Activated CD4-positive, alpha-beta T cell treated with anti-CD3 and anti-CD28 coated beads for 36 hours (primary cell): ENCODE results near the gene INO80E. TPM values are rescaled to one million over a fixed set of nuclear protein-coding genes. Genes with fewer than 3 reads are reported as not detected.
"Not testable (repeated sequence)": the region's sequence is repeated elsewhere in the genome, so short reads cannot be mapped to it uniquely, and the experiment has no call there.

Experiments
- ATAC-seq: fragments of 200-7000 bp; cut with Tn5 transposase; one replicate; pipeline ENCODE4 v1.10.0; 2021; ENCODE audit warnings: mild to moderate bottlenecking, moderate library complexity
- CTCF ChIA-PET: fragments of 350-600 bp; sonication (Branson Sonifier 250); formaldehyde crosslinking; loops from one replicate; lab custom pipeline; 2021; ENCODE audit warnings: antibody characterized with exemption; lab: Charles Lee
- POLR2A ChIA-PET: fragments of 350-600 bp; sonication (Branson Sonifier 250); formaldehyde crosslinking; loops from one replicate; lab custom pipeline; 2021; ENCODE audit warnings: antibody characterized with exemption, inconsistent platforms; lab: Charles Lee
- DNase-seq: peaks from one replicate; pipeline ENCODE4 v3.0.0-alpha.2; 2020
- H3K27ac Mint-ChIP-seq: one replicate; pipeline ENCODE4 v1.8.0; 2021; ENCODE audit warnings: mixed read lengths
- H3K27me3 Mint-ChIP-seq: one replicate; pipeline ENCODE4 v1.8.0; 2021; ENCODE audit warnings: mixed read lengths
- H3K36me3 Mint-ChIP-seq: one replicate; pipeline ENCODE4 v1.8.0; 2021; ENCODE audit warnings: low read depth, mixed read lengths
- H3K4me1 Mint-ChIP-seq: one replicate; pipeline ENCODE4 v1.8.0; 2021; ENCODE audit warnings: mixed read lengths
- H3K4me3 Mint-ChIP-seq: one replicate; pipeline ENCODE4 v1.8.0; 2021; ENCODE audit warnings: mild to moderate bottlenecking, moderate library complexity, mixed read lengths
- H3K9me3 Mint-ChIP-seq: one replicate; pipeline ENCODE4 v1.8.0; 2021; ENCODE audit warnings: low read depth, mixed read lengths
- intact Hi-C, 2 experiments: fragments of 100-400 bp; cut with DNase I in 1 of 2; cut with micrococcal nuclease in 1 of 2; formaldehyde crosslinking; loops; one replicate each; pipeline versions ENCODE4 v1.14.2 to v1.15.1; 2022 to 2024; cut with DNase I, micrococcal nuclease
- total RNA-seq, 2 experiments: library from RNA; stranded (reverse); gene quantifications; one replicate each; pipeline ENCODE4 v1.2.3, GENCODE V29; 2021

The INO80E gene
- total RNA-seq, 2 experiments from 2014 or later, result 80.1 to 106 TPM

DNA sequence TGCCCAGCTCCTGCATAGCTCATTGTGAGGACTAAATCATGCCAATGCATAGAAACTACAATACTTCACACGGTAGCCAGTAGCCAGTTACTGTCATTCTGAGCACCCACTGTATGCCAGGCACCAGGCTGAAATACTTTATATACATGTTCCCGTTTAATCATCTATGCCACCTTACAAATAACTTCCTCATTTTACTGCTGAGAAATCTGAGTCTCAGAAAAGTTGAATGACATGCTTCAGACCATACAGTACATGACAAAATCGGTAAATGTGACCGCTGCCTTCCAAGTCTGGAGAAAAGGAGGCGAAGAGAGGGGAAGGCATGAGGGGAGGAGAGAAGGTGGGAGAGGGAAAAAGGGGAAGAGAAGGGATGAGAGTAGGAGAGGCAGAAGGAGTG, 44.2 kb downstream of the INO80E start:
- intact Hi-C loops, result no loop called here
- ChIA-PET CTCF (interaction anchor here (1.1 to 1.6 kb wide), 3 partner anchors 9 to 340 kb away, joined by 4 to 5 read pairs (median 4); partner anchors contain the start of gene TLCD3B), POLR2A (no interaction called here)
- no peaks in the 10 kb centered on the region for H3K36me3 Mint-ChIP-seq
- H3K27me3 Mint-ChIP-seq, result peaks cover 2% of the 10 kb centered on the region
- H3K9me3 Mint-ChIP-seq, result no peaks in the 10 kb centered on the region
- DNase-seq (no peak), ATAC-seq (no peak)
- H3K27ac Mint-ChIP-seq, result no peak overlapping the region
- no peaks in the 10 kb centered on the region for H3K4me1 Mint-ChIP-seq
- H3K4me3 Mint-ChIP-seq, result no peak overlapping the region

DNA sequence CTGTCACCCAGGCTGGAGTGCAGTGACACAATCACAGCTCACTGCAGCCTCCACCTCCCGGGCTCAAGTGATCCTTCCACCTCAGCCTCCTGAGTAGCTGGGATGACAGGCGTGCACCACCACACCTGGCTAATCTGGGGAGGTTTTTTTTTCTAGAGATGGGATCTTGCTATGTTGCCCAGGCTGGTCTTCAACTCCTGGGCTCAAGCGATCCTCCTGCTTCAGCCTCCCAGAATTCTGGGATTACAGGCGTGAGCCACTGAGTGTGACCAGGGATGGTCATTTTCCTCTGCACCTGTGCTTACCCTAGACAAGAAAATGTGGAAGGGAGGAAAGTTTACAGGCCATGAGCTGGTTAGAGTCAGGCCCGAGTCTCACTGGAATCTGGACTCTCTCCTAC, 44.6 kb downstream of the INO80E start:
- H3K27ac Mint-ChIP-seq, POLR2A ChIA-PET, H3K4me1 Mint-ChIP-seq, H3K27me3 Mint-ChIP-seq, DNase-seq, ATAC-seq, H3K36me3 Mint-ChIP-seq, H3K4me3 Mint-ChIP-seq, intact Hi-C loops, H3K9me3 Mint-ChIP-seq: not testable (repeated sequence)
- CTCF ChIA-PET, result interaction anchor here (1.0 kb wide), 1 partner anchor 15 kb away, joined by 5 read pairs; no protein-coding TSS in a partner anchor

DNA sequence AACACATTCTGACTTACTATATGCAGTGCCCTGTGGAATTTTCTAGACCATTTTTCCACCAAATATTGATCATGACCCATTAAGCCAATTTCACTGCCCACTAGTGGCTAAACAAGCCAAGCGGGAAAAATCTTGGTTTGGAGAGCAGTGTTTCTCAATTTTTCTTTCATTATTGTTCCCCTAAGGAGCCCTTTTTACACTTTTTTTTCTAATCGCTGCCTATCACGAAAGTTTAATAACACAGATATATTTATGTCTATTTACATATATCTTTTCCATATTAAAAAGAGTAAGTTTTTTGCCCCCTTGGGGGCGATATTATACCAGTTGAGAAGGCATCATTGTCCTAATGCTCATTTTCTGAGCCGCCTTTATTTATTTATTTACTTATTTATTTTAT, 45.8 kb downstream of the INO80E start:
- Mint-ChIP-seq H3K9me3 (no peaks in the 10 kb centered on the region), H3K4me1 (no peaks in the 10 kb centered on the region), H3K4me3 (no peak overlapping the region), H3K36me3 (no peaks in the 10 kb centered on the region), H3K27ac (no peak overlapping the region), H3K27me3 (peaks cover 2% of the 10 kb centered on the region)
- no peak for ATAC-seq
- ChIA-PET POLR2A (no interaction called here), CTCF (interaction anchor here (1.0 kb wide), 1 partner anchor 13 kb away, joined by 5 read pairs; no protein-coding TSS in a partner anchor)
- intact Hi-C loops, result no loop called here
- no peak for DNase-seq

DNA sequence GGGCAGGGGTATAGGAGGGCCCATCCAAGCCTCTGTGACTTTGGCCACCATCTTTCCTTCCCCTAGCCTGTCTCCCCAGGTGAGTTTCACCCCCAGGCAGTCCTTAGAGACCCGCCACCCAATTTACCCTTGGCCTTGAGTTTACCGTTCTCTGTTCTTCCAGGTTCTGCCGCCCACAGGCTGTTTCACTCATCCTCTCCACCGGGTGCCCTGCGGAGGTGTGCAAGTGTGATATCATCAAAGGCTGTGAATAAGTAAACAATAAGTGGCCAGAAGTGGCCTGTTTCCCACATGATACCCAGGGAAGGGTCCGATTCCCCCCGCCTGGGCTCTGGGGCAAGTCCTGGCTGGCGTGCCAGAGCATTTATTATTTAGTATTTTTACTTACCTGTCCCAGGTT, 50.1 kb downstream of the INO80E start:
- Mint-ChIP-seq H3K27ac (no peak overlapping the region), H3K4me1 (peaks cover 3% of the 10 kb centered on the region), H3K9me3 (no peaks in the 10 kb centered on the region), H3K27me3 (no peaks in the 10 kb centered on the region), H3K36me3 (no peaks in the 10 kb centered on the region), H3K4me3 (no peak overlapping the region)
- POLR2A ChIA-PET, result no interaction called here
- DNase-seq (no peak), ATAC-seq (peak; percentile 30)
- intact Hi-C loops, result no loop called here
- CTCF ChIA-PET, result no interaction called here

DNA sequence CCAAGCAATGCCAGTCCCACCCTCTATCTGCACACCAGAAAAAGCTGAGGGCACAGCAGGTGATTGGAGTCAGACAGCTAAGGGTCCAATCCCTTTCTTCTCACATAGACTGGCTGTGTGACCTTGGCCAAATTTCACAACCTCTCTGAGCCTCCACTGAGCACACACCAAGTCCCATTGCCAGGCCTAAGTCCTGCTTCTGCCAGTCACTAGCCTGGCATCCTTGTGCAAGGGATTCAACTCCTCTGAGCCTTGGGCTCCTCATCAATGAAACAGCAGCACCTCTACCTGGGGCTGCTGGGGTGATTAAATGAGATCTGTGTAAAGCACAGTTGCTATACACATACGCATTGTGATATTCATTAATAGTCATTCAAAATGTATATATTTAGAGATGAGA, 50.5 kb downstream of the INO80E start:
- DNase-seq (no peak), ATAC-seq (no peak)
- Mint-ChIP-seq H3K9me3 (no peaks in the 10 kb centered on the region), H3K27ac (no peak overlapping the region), H3K4me3 (no peak overlapping the region), H3K36me3 (no peaks in the 10 kb centered on the region), H3K27me3 (no peaks in the 10 kb centered on the region), H3K4me1 (peaks cover 5% of the 10 kb centered on the region)
- CTCF ChIA-PET, result interaction anchor here (4.3 kb wide), 1 partner anchor 14 kb away, joined by 22 read pairs; the partner anchor contains the start of gene TLCD3B
- intact Hi-C loops, result no loop called here
- POLR2A ChIA-PET, result no interaction called here

DNA sequence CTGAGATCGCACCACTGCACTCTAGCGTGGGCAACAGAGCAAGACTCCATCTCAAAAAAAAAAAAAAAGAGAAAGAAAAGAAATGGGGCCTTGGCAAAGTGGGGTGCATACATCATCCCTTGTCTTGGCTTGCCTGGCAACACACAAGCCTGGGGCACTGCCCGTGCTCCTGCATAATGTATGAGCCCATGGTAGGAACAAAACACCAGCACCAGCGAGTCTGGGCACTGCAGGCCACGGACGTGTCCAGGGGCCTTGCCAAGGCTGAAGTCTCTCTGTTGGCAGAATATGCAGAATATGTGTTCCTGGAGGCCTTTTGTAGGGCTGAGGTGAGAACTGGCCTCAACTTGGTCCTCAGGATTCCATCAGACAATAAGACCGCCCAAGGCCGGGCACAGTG, 53.8 kb downstream of the INO80E start:
- ATAC-seq (no peak), DNase-seq (no peak)
- intact Hi-C loops, result no loop called here
- Mint-ChIP-seq H3K36me3 (no peaks in the 10 kb centered on the region), H3K27me3 (peaks cover 2% of the 10 kb centered on the region), H3K27ac (no peak overlapping the region), H3K9me3 (no peaks in the 10 kb centered on the region), H3K4me1 (peaks cover 18% of the 10 kb centered on the region), H3K4me3 (no peak overlapping the region)
- CTCF ChIA-PET, result interaction anchor here (4.3 kb wide), 1 partner anchor 17 kb away, joined by 22 read pairs; the partner anchor contains the start of gene TLCD3B
- POLR2A ChIA-PET, result interaction anchor here (0.6 kb wide), 1 partner anchor 13 kb away, joined by 4 read pairs; no protein-coding TSS in a partner anchor

DNA sequence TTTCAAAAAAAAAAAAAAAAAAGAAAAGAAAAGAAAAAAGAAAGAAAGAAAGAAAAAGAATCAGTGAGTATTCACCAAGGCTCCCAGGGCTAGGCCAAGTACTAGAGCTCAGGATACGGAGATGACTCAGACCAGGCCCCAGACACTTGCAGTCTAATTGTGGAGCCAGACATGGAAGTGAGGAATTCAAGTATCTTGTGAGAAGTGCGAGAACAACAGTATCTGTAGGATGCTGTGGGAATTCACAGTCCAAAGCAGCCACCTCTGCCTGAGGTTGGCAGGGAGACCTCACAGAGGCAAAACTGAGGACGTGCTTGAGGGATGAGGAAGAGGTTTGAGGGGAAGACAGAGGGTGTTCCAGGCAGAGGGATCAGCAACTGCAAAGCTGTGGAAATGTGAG, 55.5 kb downstream of the INO80E start:
- H3K27ac Mint-ChIP-seq, result peak overlapping the region; percentile 67
- ATAC-seq (no peak), DNase-seq (no peak)
- peaks cover 2% of the 10 kb centered on the region for H3K27me3 Mint-ChIP-seq
- no peaks in the 10 kb centered on the region for H3K36me3 Mint-ChIP-seq
- no peaks in the 10 kb centered on the region for H3K9me3 Mint-ChIP-seq
- CTCF ChIA-PET, result interaction anchor here (0.7 to 1.3 kb wide), 2 partner anchors 19 to 52 kb away, joined by 3 to 4 read pairs; no protein-coding TSS in a partner anchor
- H3K4me3 Mint-ChIP-seq, result peak overlapping the region; percentile 78
- intact Hi-C loops, result no loop called here
- H3K4me1 Mint-ChIP-seq, result peaks cover 25% of the 10 kb centered on the region
- POLR2A ChIA-PET, result no interaction called here

DNA sequence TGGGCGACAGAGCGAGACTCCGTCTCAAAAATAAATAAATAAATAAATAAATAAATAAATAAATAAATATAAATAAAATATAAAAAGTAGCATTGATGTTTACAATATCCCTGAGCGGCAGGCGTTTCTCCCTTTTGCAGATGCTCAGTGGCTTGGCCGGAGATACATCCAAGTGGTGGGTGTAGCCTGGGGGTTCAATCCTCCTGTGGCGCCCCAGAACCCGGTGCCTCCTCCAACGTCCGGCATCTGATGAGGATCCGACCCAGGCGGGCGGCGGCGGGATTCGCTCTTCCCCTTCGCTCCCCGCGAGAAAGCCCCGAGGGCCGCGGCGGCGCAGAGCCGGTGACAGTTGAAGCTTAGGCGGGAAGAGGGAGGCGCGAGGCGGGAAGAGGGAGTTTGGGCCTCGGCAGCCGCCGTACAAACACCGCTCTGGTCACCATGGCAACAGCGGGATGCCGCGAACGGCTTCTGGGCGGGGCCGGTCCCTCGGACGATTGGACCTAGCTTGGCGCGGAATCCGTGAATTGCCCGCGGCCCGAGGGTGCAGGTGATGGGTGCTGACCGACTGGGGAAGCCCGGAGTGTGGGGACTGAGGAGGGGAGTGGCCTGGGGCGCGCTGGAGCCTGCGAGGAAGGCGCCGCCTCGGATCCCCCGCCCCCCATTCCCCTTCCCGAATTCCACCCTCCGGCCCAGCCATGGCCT, 56.8 kb downstream of the INO80E start:
- CTCF ChIA-PET, result interaction anchor here (0.7 to 1.3 kb wide), 5 partner anchors 20 to 352 kb away, joined by 3 to 4 read pairs (median 3); no protein-coding TSS in a partner anchor
- peak; percentile 69 for ATAC-seq
- Mint-ChIP-seq H3K27ac (peak overlapping the region; percentile 72), H3K36me3 (no peaks in the 10 kb centered on the region), H3K9me3 (no peaks in the 10 kb centered on the region), H3K27me3 (peaks cover 2% of the 10 kb centered on the region), H3K4me1 (peaks cover 25% of the 10 kb centered on the region), H3K4me3 (peak overlapping the region; percentile 78)
- intact Hi-C loops, result loop anchor here (1.0 kb wide), 5 partner anchors 12 to 263 kb away; partner anchors contain the start of genes ALDOA (in 2 of the 2), HIRIP3 (in 1 of the 2), KIF22 (in 1 of the 2) and MAPK3 (in 1 of the 2)
- POLR2A ChIA-PET, result interaction anchor here (1.0 to 1.1 kb wide), 3 partner anchors 12 to 80 kb away, joined by 4 to 5 read pairs (median 5); partner anchors contain the start of gene TBX6
- DNase-seq, result peak; percentile 95

DNA sequence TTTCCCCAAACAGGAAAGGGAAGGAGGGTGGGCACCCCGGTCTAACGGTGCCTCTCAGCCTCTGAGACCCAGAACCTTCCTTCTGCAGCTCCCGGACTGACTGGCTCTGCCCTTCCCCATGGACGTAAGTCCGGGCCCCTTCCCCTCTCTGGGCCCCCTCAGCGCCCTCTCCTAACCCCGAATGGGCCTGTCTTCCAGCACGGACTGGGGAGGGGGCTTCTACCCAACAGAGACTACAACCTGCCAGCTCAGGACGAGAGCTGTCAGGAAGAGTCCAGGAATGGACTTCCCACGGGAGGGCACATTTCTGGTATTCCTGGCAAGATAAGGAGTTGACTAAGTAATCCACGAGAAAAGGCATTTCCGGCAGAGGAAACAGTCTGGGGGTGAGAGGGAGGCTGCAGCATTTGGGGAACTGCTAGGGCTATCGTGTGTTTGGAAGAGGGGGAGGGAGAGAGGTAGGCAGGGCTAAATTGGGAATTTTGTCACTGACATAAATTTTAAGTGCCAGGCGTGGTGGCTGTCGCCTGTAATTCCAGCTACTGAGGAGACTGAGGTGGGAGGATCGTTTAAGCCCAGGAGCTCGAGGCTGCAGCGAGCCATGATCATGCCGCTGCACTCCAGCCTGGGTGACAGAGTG, 57.5 kb downstream of the INO80E start:
- ChIA-PET CTCF (interaction anchor here (0.7 to 1.2 kb wide), 5 partner anchors 12 to 353 kb away, joined by 3 to 4 read pairs (median 3); partner anchors contain the start of gene ALDOA), POLR2A (interaction anchor here (1.0 to 1.1 kb wide), 3 partner anchors 11 to 81 kb away, joined by 4 to 5 read pairs (median 5); partner anchors contain the start of gene TBX6)
- no peaks in the 10 kb centered on the region for H3K36me3 Mint-ChIP-seq
- H3K9me3 Mint-ChIP-seq, result no peaks in the 10 kb centered on the region
- H3K27ac Mint-ChIP-seq, result no peak overlapping the region
- H3K4me3 Mint-ChIP-seq, result peak overlapping the region; percentile 78
- ATAC-seq, result no peak
- no peak for DNase-seq
- H3K4me1 Mint-ChIP-seq, result peaks cover 25% of the 10 kb centered on the region
- H3K27me3 Mint-ChIP-seq, result peaks cover 2% of the 10 kb centered on the region
- intact Hi-C loops, result loop anchor here (1.0 kb wide), 5 partner anchors 12 to 263 kb away; partner anchors contain the start of genes ALDOA (in 2 of the 2), HIRIP3 (in 1 of the 2), KIF22 (in 1 of the 2) and MAPK3 (in 1 of the 2)

DNA sequence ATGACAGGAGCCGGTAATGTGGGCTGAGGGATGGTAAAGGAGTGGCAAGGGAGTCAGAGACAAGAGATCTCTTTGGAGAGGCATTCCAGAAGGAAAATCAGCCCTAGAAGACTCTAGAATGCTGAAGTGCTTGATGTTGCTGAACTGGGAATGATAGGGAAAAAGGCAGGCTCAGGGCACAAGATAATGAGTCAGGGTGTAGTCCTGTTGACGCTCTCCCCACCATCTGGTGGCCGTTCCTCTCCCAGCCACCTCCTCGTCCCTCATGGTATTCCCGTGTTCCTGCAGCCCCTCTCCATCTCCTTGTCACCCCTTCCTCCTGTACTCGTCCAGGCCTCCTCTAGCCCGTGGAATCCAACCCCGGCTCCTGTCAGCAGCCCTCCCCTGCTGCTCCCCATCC, 58.4 kb downstream of the INO80E start:
- H3K9me3 Mint-ChIP-seq, result no peaks in the 10 kb centered on the region
- no peaks in the 10 kb centered on the region for H3K36me3 Mint-ChIP-seq
- DNase-seq, result no peak
- CTCF ChIA-PET, result interaction anchor here (0.7 to 1.6 kb wide), 8 partner anchors 9 to 694 kb away, joined by 3 to 11 read pairs (median 6); partner anchors contain the start of genes ALDOA, PAGR1 and PHKG2
- peak overlapping the region; percentile 55 for H3K4me3 Mint-ChIP-seq
- no peak overlapping the region for H3K27ac Mint-ChIP-seq
- POLR2A ChIA-PET, result interaction anchor here (1.0 to 1.1 kb wide), 2 partner anchors 11 to 37 kb away, joined by 3 to 7 read pairs; partner anchors contain the start of genes ALDOA and TBX6
- H3K4me1 Mint-ChIP-seq, result peaks cover 25% of the 10 kb centered on the region
- no peak for ATAC-seq
- H3K27me3 Mint-ChIP-seq, result peaks cover 2% of the 10 kb centered on the region
- intact Hi-C loops, result no loop called here
